SK-N-SH (cell line): ENCODE data around the gene SLC6A3.

Source experiments
- CTCF ChIP-seq: fragments of 200-600 bp; sonication (generic); IDR thresholded peaks from 2 replicates; pipeline ENCODE4 v1.6.1; 2017; ENCODE audit warnings: antibody characterized with exemption, mild to moderate bottlenecking, moderate library complexity
- ELF1 ChIP-seq: IDR thresholded peaks from 2 replicates; pipeline ENCODE4 v1.4.0; 2012
- EP300 ChIP-seq, 2 experiments: IDR thresholded peaks; 2 replicates each; pipeline versions ENCODE4 v1.4.0 to v1.6.1; 2012; ENCODE audit warnings: borderline replicate concordance in 1 of 2, low read depth in 1 of 2, low read length in 1 of 2
- GABPA ChIP-seq: IDR thresholded peaks from 2 replicates; pipeline ENCODE4 v1.4.0; 2012; ENCODE audit warnings: low read depth, mild to moderate bottlenecking
- JUND ChIP-seq: IDR thresholded peaks from 2 replicates; pipeline ENCODE4 v1.4.0; 2012
- MEF2A ChIP-seq: IDR thresholded peaks from 2 replicates; pipeline ENCODE4 v1.4.0; 2012; ENCODE audit warnings: low read depth, borderline replicate concordance
- NFIC ChIP-seq: IDR thresholded peaks from 2 replicates; pipeline ENCODE4 v1.4.0; 2012; ENCODE audit warnings: borderline replicate concordance
- RCOR1 ChIP-seq: fragments of 150-350 bp; IDR thresholded peaks from 2 replicates; pipeline ENCODE4 v1.6.1; 2017; ENCODE audit warnings: antibody characterized with exemption, low read length
- SMC3 ChIP-seq: IDR thresholded peaks from 2 replicates; pipeline ENCODE4 v1.6.1; 2012; ENCODE audit warnings: low read depth, low read length, improper control_type of control experiment
- TAF1 ChIP-seq: IDR thresholded peaks from 2 replicates; pipeline ENCODE4 v1.6.1; 2012; ENCODE audit warnings: low read depth, mild to moderate bottlenecking, low read length, moderate library complexity, borderline replicate concordance
- USF1 ChIP-seq: IDR thresholded peaks from 2 replicates; pipeline ENCODE4 v1.4.0; 2012; ENCODE audit warnings: low read depth, borderline replicate concordance
- USF2 ChIP-seq: fragments of 150-350 bp; IDR thresholded peaks from 2 replicates; pipeline ENCODE4 v1.6.1; 2017; ENCODE audit warnings: antibody characterized with exemption, low read length, low read depth, borderline replicate concordance
- YY1 ChIP-seq: IDR thresholded peaks from 2 replicates; pipeline ENCODE4 v1.4.0; 2012; ENCODE audit warnings: low read depth, mild to moderate bottlenecking

DNA sequence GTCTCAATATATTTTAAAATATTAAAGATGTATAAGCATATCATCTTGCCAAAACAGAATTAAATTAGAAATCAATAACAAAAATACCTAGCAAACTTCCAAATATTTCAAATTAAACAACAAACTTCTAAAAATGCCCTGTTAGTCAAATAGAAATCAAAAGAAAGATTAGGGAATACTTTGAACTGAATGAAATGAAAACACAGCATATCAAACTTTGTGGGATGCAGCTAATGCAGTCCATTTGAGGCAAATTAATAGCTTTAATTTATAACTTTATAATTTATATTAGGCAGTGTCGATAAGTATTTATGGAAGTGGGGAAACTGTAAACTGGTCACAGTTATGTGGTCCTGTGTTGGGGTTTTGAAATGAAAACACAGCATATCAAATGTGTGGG, 17.1 kb downstream of the SLC6A3 start:
- TF ChIP-seq CTCF (no peak), MEF2A (no peak), EP300 (IDR thresholded peaks at IDR 0.05; ENCODE audit: borderline replicate concordance in 1 of 2, low read depth in 1 of 2, low read length in 1 of 2) (no peak), GABPA (no peak), ELF1 (no peak), YY1 (no peak), USF2 (no peak), NFIC (no peak), TAF1 (no peak), USF1 (no peak), SMC3 (no peak), RCOR1 (no peak), JUND (no peak)
